Endometrial microvascular endothelial cells (primary cell): ENCODE measurements around the gene SCARB2. TPM values are rescaled to one million over a fixed set of nuclear protein-coding genes. Genes with fewer than 3 reads are reported as not detected.

Experiments used
- total RNA-seq: library from RNA; depleted of rRNA; stranded (reverse); fragments of >200 nt; gene quantifications from one replicate; pipeline ENCODE4 v1.2.3, GENCODE V29; 2015; ENCODE audit errors: inconsistent ontology term

Gene SCARB2
- total RNA-seq, 1 donor from 2014 or later, result 132 TPM

Other genes with a start within 250 kb of the SCARB2 start
- 26.7 TPM for gene SDAD1, start 222.9 kb downstream of the SCARB2 start, total RNA-seq
- not detected for gene CXCL9, start 206.3 kb downstream of the SCARB2 start, total RNA-seq
- gene CXCL10, start 190.3 kb downstream of the SCARB2 start, total RNA-seq, result 2.2 TPM
- 1.3 TPM for gene CXCL11, start 177.8 kb downstream of the SCARB2 start, total RNA-seq
- not detected for gene ART3, start 139.1 kb downstream of the SCARB2 start, total RNA-seq
- 51.9 TPM for gene NUP54, start 65.4 kb downstream of the SCARB2 start, total RNA-seq
- not detected for gene FAM47E, start 37.9 kb upstream of the SCARB2 start, total RNA-seq
- gene STBD1, start 92.9 kb upstream of the SCARB2 start, total RNA-seq, result 0.74 TPM
- not detected for gene CCDC158, start 207.3 kb upstream of the SCARB2 start, total RNA-seq
- gene SHROOM3, start 221.4 kb upstream of the SCARB2 start, total RNA-seq, result 3.7 TPM